Hepatocyte (in vitro differentiated cells): ENCODE data around the gene FLYWCH1. TPM values are rescaled to one million over a fixed set of nuclear protein-coding genes. Genes with fewer than 3 reads are reported as not detected.
A peak's percentile ranks its signal among the peaks of the same experiment; 100 is the strongest.

ENCODE experiments used
- DNase-seq: peaks from one replicate; pipeline ENCODE4 v3.0.0-alpha.2; 2016; ENCODE audit warnings: low spot score
- H2AFZ ChIP-seq: fragments of 200-600 bp; sonication (generic); 2 replicates; pipeline ENCODE4 v1.6.0; 2016; ENCODE audit warnings: antibody characterized with exemption, mild to moderate bottlenecking
- H3K27ac ChIP-seq: fragments of 200-600 bp; sonication (generic); 2 replicates; pipeline ENCODE4 v1.5.1; 2016; ENCODE audit warnings: mild to moderate bottlenecking
- H3K27me3 ChIP-seq: fragments of 200-600 bp; sonication (generic); 2 replicates; pipeline ENCODE4 v1.6.1; 2016
- H3K36me3 ChIP-seq: fragments of 200-600 bp; sonication (generic); replicated peaks from 2 replicates; pipeline ENCODE4 v1.5.1; 2016; ENCODE audit warnings: low read depth; ENCODE audit not compliant: insufficient read depth
- H3K4me1 ChIP-seq: fragments of 200-600 bp; sonication (generic); 2 replicates; pipeline ENCODE4 v1.5.1; 2016; ENCODE audit warnings: mild to moderate bottlenecking, moderate library complexity; ENCODE audit not compliant: insufficient read depth
- H3K4me2 ChIP-seq: fragments of 200-600 bp; sonication (generic); 2 replicates; pipeline ENCODE4 v1.6.0; 2016
- H3K4me3 ChIP-seq: fragments of 200-600 bp; sonication (generic); 2 replicates; pipeline ENCODE4 v1.5.1; 2016; ENCODE audit warnings: mild to moderate bottlenecking
- H3K79me2 ChIP-seq: fragments of 200-600 bp; sonication (generic); 2 replicates; pipeline ENCODE4 v1.6.0; 2017; ENCODE audit warnings: mild to moderate bottlenecking
- H3K9me2 ChIP-seq: fragments of 200-600 bp; sonication (generic); replicated peaks from 2 replicates; pipeline ENCODE4 v1.6.0; 2017; ENCODE audit warnings: mild to moderate bottlenecking; ENCODE audit not compliant: insufficient read depth
- H3K9me3 ChIP-seq: fragments of 200-600 bp; sonication (generic); 2 replicates; pipeline ENCODE4 v1.5.1; 2016; ENCODE audit warnings: low read depth, mild to moderate bottlenecking
- H4K20me1 ChIP-seq: fragments of 200-600 bp; sonication (generic); 2 replicates; pipeline ENCODE4 v1.6.0; 2016; ENCODE audit warnings: mild to moderate bottlenecking; ENCODE audit not compliant: insufficient read depth, poor library complexity, severe bottlenecking
- EZH2 ChIP-seq: fragments of 200-600 bp; sonication (generic); IDR thresholded peaks from 2 replicates; pipeline ENCODE4 v1.6.1; 2016; ENCODE audit warnings: antibody characterized with exemption, mild to moderate bottlenecking, borderline replicate concordance
- EZH2phosphoT487 ChIP-seq: fragments of 200-600 bp; sonication (generic); IDR thresholded peaks from one replicate; pipeline ENCODE4 v1.6.1; 2018; ENCODE audit warnings: antibody characterized with exemption, mild to moderate bottlenecking, low read depth, moderate library complexity; ENCODE audit not compliant: unreplicated experiment, severe bottlenecking
- WGBS: methylation state at CpG from one replicate; pipeline ENCODE4 v1.1.6; 2016; ENCODE audit warnings: low lambda C conversion rate; ENCODE audit errors: missing lambda C conversion rate; 5-methylcytosine and 5-hydroxymethylcytosine counted together
- polyA plus RNA-seq: library from polyadenylated mRNA; unstranded; fragments of >200 nt; fragmentation: Nextera tagmentation; extraction: Ambion mirVana; gene quantifications from 2 replicates; pipeline ENCODE4 v1.2.1, GENCODE V29; 2016
- total RNA-seq: library from RNA; depleted of rRNA; stranded (reverse); fragments of >200 nt; gene quantifications from 2 replicates; pipeline ENCODE4 v1.2.3, GENCODE V29; 2014
- TF ChIP-seq, protein P1 (sequence below): fragments of 200-600 bp; sonication (generic); IDR thresholded peaks from 2 replicates; pipeline ENCODE4 v1.5.1; 2016; ENCODE audit warnings: antibody characterized with exemption, mild to moderate bottlenecking; ENCODE audit not compliant: poor library complexity

FLYWCH1 gene
- total and polyA plus RNA-seq, 2 experiments from 2014 or later: 11.7 to 16.9 TPM

DNA sequence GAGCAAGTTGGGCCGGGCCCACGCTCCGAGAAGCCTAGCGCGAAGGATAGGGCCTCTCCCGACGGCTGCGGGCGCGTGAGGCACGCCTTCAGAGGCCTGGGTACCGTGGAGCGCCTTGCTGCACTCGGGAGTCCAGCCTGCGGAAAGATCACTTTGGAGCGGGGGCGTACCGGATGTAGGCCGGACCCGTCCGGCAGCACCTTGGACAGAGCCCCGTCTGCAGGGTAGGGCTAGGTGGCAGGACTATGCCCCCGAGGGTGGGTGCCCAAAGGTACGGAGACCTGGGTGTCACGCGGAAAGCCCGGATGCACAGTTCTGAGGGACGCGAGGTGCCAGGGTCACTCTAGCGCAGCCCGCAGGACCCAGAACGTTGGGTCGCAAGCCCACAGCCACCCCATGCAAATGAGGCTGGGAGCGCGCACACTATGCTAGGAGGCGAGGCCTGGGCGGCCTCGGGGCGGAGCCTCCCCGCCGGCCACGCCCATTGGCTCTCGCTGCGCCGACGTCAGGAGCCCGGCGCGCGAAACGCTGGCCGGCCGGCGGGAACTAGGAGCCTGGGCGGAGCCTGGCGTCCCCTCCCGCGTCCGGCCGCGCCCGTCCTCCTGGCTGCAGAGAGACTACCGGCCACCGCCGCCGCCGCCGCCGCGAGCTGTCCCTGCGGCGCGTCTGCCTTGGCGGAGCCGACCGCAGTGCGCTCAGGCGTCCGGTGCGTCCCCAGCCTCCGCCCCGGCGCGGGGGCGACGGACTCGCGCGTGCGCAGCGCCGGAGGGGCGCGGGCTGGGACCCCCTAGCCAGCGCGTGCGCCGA is 57.2 kb downstream of the FLYWCH1 start, which contains the start of gene PAQR4:
Gene PAQR4, plus strand, starts transcription at position 611 of the 807 bp plus-strand sequence. CDS start 327 bp downstream, outside the sequence.
- peak; percentile 95 for DNase-seq
- peaks cover 13% of the 10 kb centered on the region for H3K4me1 ChIP-seq
- H2AFZ ChIP-seq: peak within 1 kb of the TSS; percentile 63
- H3K27me3 ChIP-seq: peaks cover 18% of the 10 kb centered on the region
- H3K4me2 ChIP-seq: peak within 1 kb of the TSS; percentile 88
- no peaks in the 10 kb centered on the region for H3K9me2 ChIP-seq
- WGBS: 5% methylated on average over 78 of the region's 98 CpGs
- H3K79me2 ChIP-seq: no peaks in the 10 kb centered on the region
- TF ChIP-seq, protein P1, sequence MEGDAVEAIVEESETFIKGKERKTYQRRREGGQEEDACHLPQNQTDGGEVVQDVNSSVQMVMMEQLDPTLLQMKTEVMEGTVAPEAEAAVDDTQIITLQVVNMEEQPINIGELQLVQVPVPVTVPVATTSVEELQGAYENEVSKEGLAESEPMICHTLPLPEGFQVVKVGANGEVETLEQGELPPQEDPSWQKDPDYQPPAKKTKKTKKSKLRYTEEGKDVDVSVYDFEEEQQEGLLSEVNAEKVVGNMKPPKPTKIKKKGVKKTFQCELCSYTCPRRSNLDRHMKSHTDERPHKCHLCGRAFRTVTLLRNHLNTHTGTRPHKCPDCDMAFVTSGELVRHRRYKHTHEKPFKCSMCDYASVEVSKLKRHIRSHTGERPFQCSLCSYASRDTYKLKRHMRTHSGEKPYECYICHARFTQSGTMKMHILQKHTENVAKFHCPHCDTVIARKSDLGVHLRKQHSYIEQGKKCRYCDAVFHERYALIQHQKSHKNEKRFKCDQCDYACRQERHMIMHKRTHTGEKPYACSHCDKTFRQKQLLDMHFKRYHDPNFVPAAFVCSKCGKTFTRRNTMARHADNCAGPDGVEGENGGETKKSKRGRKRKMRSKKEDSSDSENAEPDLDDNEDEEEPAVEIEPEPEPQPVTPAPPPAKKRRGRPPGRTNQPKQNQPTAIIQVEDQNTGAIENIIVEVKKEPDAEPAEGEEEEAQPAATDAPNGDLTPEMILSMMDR: no peak
- TF ChIP-seq EZH2phosphoT487 (no peak), EZH2 (no peak)
- no peak within 1 kb of the TSS for H3K27ac ChIP-seq
- H3K4me3 ChIP-seq: peak within 1 kb of the TSS; percentile 26
- H3K9me3 ChIP-seq: no peaks in the 10 kb centered on the region
- H3K36me3 ChIP-seq: no peaks in the 10 kb centered on the region
- H4K20me1 ChIP-seq: no peaks in the 10 kb centered on the region

DNA sequence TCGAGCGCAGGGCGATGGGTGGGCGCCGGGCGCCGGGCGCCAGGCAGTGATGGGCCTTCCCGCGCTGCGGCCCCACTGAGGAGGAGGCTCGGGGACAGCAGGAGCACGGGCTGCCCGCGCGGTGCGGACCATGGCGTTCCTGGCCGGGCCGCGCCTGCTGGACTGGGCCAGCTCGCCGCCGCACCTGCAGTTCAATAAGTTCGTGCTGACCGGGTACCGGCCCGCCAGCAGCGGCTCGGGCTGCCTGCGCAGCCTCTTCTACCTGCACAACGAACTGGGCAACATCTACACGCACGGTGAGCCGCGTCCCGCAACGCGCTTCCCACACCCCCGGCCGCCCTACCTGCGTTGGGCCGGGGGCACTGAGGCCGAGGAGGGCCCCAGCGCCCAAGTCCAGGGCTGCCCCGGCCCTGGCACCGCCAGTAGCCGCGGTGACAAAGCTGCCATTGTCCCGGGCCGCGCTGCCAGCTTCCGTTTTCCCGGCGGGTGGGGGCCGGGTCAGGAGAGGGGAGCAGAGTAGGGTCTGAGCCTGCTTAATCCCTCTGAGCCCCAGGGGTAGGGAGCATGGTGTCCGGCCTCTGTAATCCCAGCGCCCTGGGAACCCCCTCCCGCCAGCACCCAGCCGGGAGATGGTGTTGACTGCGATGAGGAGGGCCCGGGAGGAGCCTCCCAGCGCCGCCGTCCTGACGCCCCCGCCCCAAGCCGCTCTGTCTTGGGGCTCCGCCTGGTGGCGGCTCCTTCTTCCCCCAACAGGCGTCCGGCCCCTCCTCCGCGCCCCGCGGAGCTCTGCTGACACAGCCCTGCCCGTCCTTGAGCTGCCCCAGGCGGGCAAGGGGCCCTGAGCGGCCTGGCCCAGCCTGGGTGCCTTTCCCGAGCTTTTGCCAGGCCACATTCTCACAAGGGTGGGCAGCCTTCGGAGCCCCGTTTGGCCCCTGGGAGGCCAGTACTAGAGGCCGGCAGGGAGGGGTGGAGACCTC is 58.1 kb downstream of the FLYWCH1 start:
- peak overlapping the region; percentile 63 for H2AFZ ChIP-seq
- H3K4me3 ChIP-seq: peak overlapping the region; percentile 26
- no peaks in the 10 kb centered on the region for H3K36me3 ChIP-seq
- no peaks in the 10 kb centered on the region for H4K20me1 ChIP-seq
- WGBS: 4% methylated on average over 54 of the region's 83 CpGs
- no peak overlapping the region for H3K27ac ChIP-seq
- H3K27me3 ChIP-seq: peaks cover 9% of the 10 kb centered on the region
- peak overlapping the region; percentile 88 for H3K4me2 ChIP-seq
- H3K9me3 ChIP-seq: no peaks in the 10 kb centered on the region
- peaks cover 4% of the 10 kb centered on the region for H3K4me1 ChIP-seq
- peak; percentile 84 for DNase-seq
- no peaks in the 10 kb centered on the region for H3K79me2 ChIP-seq
- TF ChIP-seq, protein P1: peak; percentile 36
- TF ChIP-seq EZH2phosphoT487: no peak
- no peaks in the 10 kb centered on the region for H3K9me2 ChIP-seq

DNA sequence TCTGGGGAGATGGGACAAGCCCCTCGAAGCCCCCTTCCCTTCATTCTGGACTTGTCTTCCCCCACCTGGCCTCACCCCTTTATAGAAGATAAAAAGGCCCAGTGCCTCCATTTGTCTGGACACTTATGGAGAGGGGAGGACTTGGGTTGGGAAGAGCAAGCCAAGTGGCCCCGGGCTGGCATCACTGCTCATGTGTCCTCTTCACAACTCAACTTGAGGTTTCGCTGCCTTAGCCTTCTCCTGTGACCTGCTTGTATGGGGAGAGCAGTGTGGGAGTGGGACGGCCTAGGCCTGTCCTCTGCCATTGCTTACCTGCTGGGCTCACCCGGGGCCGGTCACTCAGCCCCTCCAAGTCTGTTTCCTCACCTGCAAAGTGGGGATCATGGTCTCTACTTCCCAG is 58.8 kb downstream of the FLYWCH1 start:
- H3K27ac ChIP-seq: no peak overlapping the region
- no peak overlapping the region for H2AFZ ChIP-seq
- no peaks in the 10 kb centered on the region for H3K9me3 ChIP-seq
- H3K4me3 ChIP-seq: no peak overlapping the region
- no peaks in the 10 kb centered on the region for H4K20me1 ChIP-seq
- DNase-seq: no peak
- no peaks in the 10 kb centered on the region for H3K36me3 ChIP-seq
- H3K9me2 ChIP-seq: no peaks in the 10 kb centered on the region
- peaks cover 4% of the 10 kb centered on the region for H3K27me3 ChIP-seq
- peaks cover 3% of the 10 kb centered on the region for H3K4me1 ChIP-seq
- 85% methylated on average over 6 of the region's 6 CpGs for WGBS
- no peaks in the 10 kb centered on the region for H3K79me2 ChIP-seq
- TF ChIP-seq EZH2phosphoT487 (no peak), EZH2 (no peak)
- TF ChIP-seq, protein P1: no peak
- H3K4me2 ChIP-seq: peak overlapping the region; percentile 88
